Pancreas (tissue), 10 donors: Measurements from ENCODE around the gene GPR3. TPM values are rescaled to one million over a fixed set of nuclear protein-coding genes. Genes with fewer than 3 reads are reported as not detected.

ENCODE experiments used
- ATAC-seq, 4 donors: fragments of 200-7000 bp; cut with Tn5 transposase; one replicate each; pipeline versions ENCODE4 v1.8.0 to v1.9.1; 2020; ENCODE audit warnings: mild to moderate bottlenecking in 4 of 4, moderate library complexity in 4 of 4
- DNase-seq, 6 donors: peaks; one replicate each; pipeline ENCODE4 v3.0.0-alpha.2; 2020
- FAIRE-seq: peaks from 2 replicates; lab custom pipeline; 2012; peaks lifted over from hg19 to GRCh38; lab: Jason Lieb, UNC
- H3K27ac ChIP-seq, 4 donors: fragments of 200-600 bp; sonication (generic); 1 replicate in 3 of 4; 2 replicates in 1 of 4; pipeline versions ENCODE4 v1.5.0 to v1.8.0; 2020
- H3K27me3 ChIP-seq, 4 donors: fragments of 200-600 bp; one replicate each; pipeline ENCODE4 v1.8.0; 2021
- H3K36me3 ChIP-seq, 3 donors: fragments of 200-600 bp; sonication (generic) in 1 of 3; one replicate each; pipeline versions ENCODE4 v1.5.0 to v1.8.0; 2020 to 2021
- H3K4me1 ChIP-seq, 3 donors: fragments of 200-600 bp; one replicate each; pipeline ENCODE4 v1.8.0; 2021
- H3K4me3 ChIP-seq, 4 donors: fragments of 200-600 bp; sonication (generic) in 2 of 4; one replicate each; pipeline versions ENCODE4 v1.5.0 to v1.8.0; 2020 to 2021
- H3K9me3 ChIP-seq, 4 donors: fragments of 200-600 bp; one replicate each; pipeline ENCODE4 v1.8.0; 2021
- CTCF ChIP-seq, 4 donors: fragments of 200-600 bp; sonication (generic) in 3 of 4; IDR thresholded peaks; one replicate each; pipeline versions ENCODE4 v1.5.0 to v1.8.0; 2021; ENCODE audit warnings: antibody characterized with exemption in 4 of 4
- WGBS, 2 donors: extraction: QIAGEN DNeasy Blood & Tissue Kit; methylation state at CpG; one replicate each; pipeline ENCODE4 v1.1.7; 2013; 5-methylcytosine and 5-hydroxymethylcytosine counted together
- intact Hi-C, 3 donors: fragments of 100-400 bp; cut with DNase I; formaldehyde crosslinking; loops; one replicate each; pipeline versions ENCODE4 v1.11.1 to v1.14.2; 2022
- polyA plus RNA-seq, 2 donors: library from polyadenylated mRNA; stranded (reverse); fragments of 200-250 nt; gene quantifications; one replicate each; pipeline ENCODE4 v1.2.3, GENCODE V29; 2013
- total RNA-seq, 6 donors: library from RNA; stranded (reverse); fragmentation: NEBNext Ultra II Directional in 4 of 6; extraction: Animal tissue kit (Norgen Biotek cat#: 25700) in 4 of 6; gene quantifications; one replicate each; pipeline versions ENCODE4 v1.2.1 to v1.2.4, GENCODE V29; 2021 to 2023
- donor health status: healthy with polysubstance abuse.
- donor health status: DM: no; HTN: no; CAD: no; lungs with moderate emphysema.
- donor health status: DM: no; HTN: no; CAD: no.
- donor health status: control.
- donor health status: control.
- donor health status: Bipolar disorder and iron deficiency.
- donor health status: DM: yes; HTN: yes; CAD: no.
- donor health status: DM: no; HTN: no; CAD: no.
- donor health status: DM: no; HTN: no; CAD: no.
- donor health status: DM: yes; HTN: yes; CAD: no.

Gene GPR3
- total and polyA plus RNA-seq, 8 donors, result 0.09 to 0.52 (median 0.28) TPM; not detected in 3

DNA sequence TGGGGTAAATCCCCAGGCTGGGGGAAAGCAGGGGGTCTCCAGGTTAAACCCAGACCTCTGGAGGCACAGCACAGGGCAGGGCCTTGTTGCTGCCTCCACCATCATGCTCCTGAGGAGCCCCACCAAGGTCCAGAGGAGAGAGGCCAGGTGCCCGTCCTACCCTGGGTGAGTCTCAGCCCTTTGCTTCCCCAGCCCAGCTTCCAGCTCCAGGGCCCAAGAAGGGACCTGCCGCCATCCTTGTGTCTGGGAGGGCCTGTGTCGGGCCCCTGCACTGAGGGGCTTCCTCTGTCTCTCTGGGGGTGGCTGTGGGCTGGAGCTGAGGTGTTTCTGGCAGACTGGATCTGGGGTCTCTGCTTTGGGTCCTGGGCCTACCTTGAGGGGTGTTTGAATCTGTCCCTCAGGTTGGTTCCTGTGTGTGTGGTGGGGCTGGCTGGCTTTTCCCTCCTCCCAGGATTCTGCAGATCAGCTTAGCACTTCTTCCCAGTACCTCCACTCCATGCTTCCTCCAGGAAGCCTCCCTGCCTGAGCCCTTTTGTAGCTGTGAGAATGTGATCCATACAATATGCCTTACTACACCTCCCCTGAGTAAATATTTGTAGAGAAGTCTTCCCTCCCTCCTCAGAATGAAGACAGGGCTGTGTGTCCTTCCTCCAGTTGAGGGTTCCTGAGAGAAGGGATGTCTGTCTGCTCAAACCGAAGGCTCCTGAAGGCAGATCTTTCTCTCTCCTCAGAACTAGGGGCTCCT is 6.2 kb downstream of the GPR3 start:
- Histone ChIP-seq H3K36me3 (no peaks in the 10 kb centered on the region), H3K27me3 (no peaks in the 10 kb centered on the region), H3K4me1 (peaks cover 0 to 10% (median 0%) of the 10 kb centered on the region in 3 donors), H3K4me3 (no peak overlapping the region), H3K9me3 (no peaks in the 10 kb centered on the region), H3K27ac (no peak overlapping the region)
- 53 to 70% methylated on average over 4 of the region's 4 CpGs for WGBS, 2 donors
- no peak for DNase-seq
- ATAC-seq, result no peak
- FAIRE-seq, result no peak
- intact Hi-C loops, result loop anchor here in 1 of 3 donors (10.0 kb wide), 1 partner anchor 94 kb away; no protein-coding TSS in a partner anchor
- TF ChIP-seq CTCF (IDR thresholded peaks at IDR 0.05), result no peak

GRCh38 chr1:27399251-27400025 is 7.0 kb downstream of the GPR3 start:
- TF ChIP-seq CTCF (IDR thresholded peaks at IDR 0.05), result no peak
- no peak for ATAC-seq
- DNase-seq, result no peak
- no peaks in the 10 kb centered on the region for H3K9me3 ChIP-seq
- no peaks in the 10 kb centered on the region for H3K36me3 ChIP-seq
- H3K27ac ChIP-seq, result no peak overlapping the region
- intact Hi-C loops, result loop anchor here in 2 of 3 donors (5.0 to 10.0 kb wide), 2 partner anchors 95 to 208 kb away; no protein-coding TSS in a partner anchor
- 34 to 35% methylated on average over 19 of the region's 19 CpGs for WGBS, 2 donors
- H3K27me3 ChIP-seq, result no peaks in the 10 kb centered on the region
- peaks cover 0 to 10% (median 0%) of the 10 kb centered on the region in 3 donors for H3K4me1 ChIP-seq
- no peak for FAIRE-seq
- no peak overlapping the region for H3K4me3 ChIP-seq

DNA sequence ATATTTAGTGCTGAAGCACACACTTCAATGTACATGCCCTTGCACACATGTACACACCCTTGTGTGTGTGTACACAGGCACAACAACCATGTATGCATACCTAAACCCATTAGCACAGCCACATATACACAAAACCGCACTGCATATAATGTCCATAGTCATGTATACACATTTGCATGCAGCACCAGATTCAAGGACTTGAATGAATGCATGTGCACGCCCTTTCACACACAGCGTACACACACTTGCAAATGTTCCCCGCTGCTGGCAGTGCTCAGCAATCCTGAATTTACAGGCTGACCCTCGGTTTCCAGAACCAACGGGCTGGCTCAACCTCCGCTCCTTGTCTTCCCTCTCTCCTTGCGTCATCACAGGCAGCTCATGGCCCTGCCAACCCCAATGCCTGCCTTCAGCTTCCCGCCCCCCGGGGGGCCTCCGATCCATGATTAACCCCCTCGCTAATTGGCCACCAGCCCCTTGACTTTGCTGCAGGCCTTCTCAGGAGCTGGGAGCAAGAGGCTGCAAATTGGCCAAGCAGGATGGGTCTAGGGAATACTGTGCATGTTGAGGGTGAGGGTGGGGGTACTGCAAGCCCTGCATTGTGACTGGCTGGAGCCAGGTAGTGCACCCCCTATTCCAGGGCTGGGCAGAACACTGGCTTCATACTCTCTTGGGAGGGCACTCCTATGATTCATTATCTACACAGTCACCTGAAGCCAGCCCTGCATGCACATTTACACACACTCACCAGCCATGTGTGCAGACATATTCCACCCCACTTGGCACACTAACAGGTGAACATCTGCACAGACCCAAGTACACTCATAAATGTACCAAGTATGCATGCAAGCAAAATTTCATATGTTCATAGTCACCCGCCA is 7.9 kb downstream of the GPR3 start:
- no peak overlapping the region for H3K4me3 ChIP-seq
- intact Hi-C loops, result loop anchor here in 1 of 3 donors (5.0 kb wide), 1 partner anchor 207 kb away; no protein-coding TSS in a partner anchor
- WGBS, 2 donors, result 26 to 33% methylated on average over 13 of the region's 13 CpGs
- H3K36me3 ChIP-seq, result no peaks in the 10 kb centered on the region
- no peaks in the 10 kb centered on the region for H3K27me3 ChIP-seq
- H3K27ac ChIP-seq, result no peak overlapping the region
- H3K9me3 ChIP-seq, result no peaks in the 10 kb centered on the region
- no peak for DNase-seq
- no peak for TF ChIP-seq CTCF (IDR thresholded peaks at IDR 0.05)
- peak in 1 of 4 donors; percentile 1 for ATAC-seq
- FAIRE-seq, result no peak
- H3K4me1 ChIP-seq, result peaks cover 0 to 10% (median 0%) of the 10 kb centered on the region in 3 donors

DNA sequence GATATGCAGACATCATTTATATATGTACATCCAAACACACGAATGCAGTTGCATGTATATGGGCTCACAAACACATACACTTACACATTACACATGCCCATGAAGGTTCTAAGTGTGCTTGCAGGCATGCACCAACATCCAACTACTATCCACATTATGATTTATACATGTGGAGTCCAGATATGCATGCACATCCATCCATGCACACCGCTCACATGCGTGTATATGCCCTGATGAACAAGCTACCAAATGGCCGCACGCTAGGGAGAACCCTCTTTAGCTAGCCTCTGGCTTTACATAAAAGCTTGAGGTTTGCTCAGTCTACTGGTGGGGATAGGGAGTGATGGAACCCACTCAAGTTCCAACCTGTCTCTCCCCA is 8.5 kb downstream of the GPR3 start:
- 83 to 90% methylated on average over 5 of the region's 5 CpGs for WGBS, 2 donors
- intact Hi-C loops, result loop anchor here in 1 of 3 donors (5.0 kb wide), 1 partner anchor 206 kb away; no protein-coding TSS in a partner anchor
- ATAC-seq (no peak), DNase-seq (no peak), FAIRE-seq (no peak)
- Histone ChIP-seq H3K4me1 (peaks cover 0 to 10% (median 0%) of the 10 kb centered on the region in 3 donors), H3K4me3 (no peak overlapping the region), H3K9me3 (no peaks in the 10 kb centered on the region), H3K36me3 (no peaks in the 10 kb centered on the region), H3K27me3 (no peaks in the 10 kb centered on the region), H3K27ac (no peak overlapping the region)
- no peak for TF ChIP-seq CTCF (IDR thresholded peaks at IDR 0.05)
